ENCODE data around the gene DHFR. TPM values are rescaled to one million over a fixed set of nuclear protein-coding genes. Genes with fewer than 3 reads are reported as not detected.
A peak's percentile ranks its signal among the peaks of the same experiment; 100 is the strongest.

The DHFR gene
- polyA plus RNA-seq, 2 of the 4 experiments (the other 2 are of a cell fraction), result 61.3 to 91.1 TPM

DNA sequence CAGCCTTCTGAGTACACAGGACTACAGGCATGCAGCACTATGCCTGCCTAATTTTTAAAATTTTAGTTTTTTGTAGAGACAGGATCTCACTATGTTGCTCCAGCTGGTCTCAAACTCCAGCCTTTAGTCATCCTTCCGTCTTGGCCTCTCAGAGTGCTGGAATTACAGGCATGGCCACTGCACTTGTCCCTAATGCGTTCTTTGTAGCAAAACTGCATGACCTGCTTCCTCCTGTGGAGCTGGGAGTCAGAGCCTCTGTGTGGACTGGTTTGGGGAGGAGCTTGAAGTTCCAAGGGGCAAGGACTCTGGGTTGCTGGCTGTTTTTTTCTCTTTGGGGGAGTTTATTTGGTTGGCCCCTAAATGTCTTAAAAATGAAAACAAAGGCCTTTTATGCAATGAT lies 62.0 kb downstream of the DHFR start:
- Histone ChIP-seq H3K9me3 (no peaks in the 10 kb centered on the region), H3K4me2 (no peak overlapping the region), H3K4me1 (no peaks in the 10 kb centered on the region), H3K4me3 (no peak overlapping the region), H3K27ac (no peak overlapping the region)
- DNase-seq (ENCODE audit: low read depth in 1 of 2, low spot score in 1 of 2) (no peak), ATAC-seq (peak in 1 of 2 experiments; percentile 24; a peak in 1 of 6 replicates), FAIRE-seq (no peak)
- TF ChIP-seq KDM1A (IDR thresholded peaks at IDR 0.05; ENCODE audit: low read depth) (no peak), EHF (CRISPR knock-in tag; IDR thresholded peaks at IDR 0.05) (no peak), CEBPB (IDR thresholded peaks at IDR 0.05) (no peak), FOSB (CRISPR knock-in tag; IDR thresholded peaks at IDR 0.05) (no peak), FOXS1 (CRISPR knock-in tag; IDR thresholded peaks at IDR 0.05) (no peak), GATA3 (IDR thresholded peaks at IDR 0.05; ENCODE audit: borderline replicate concordance) (no peak), HDAC2 (IDR thresholded peaks at IDR 0.05) (no peak)
- TF ChIP-seq, protein P1, sequence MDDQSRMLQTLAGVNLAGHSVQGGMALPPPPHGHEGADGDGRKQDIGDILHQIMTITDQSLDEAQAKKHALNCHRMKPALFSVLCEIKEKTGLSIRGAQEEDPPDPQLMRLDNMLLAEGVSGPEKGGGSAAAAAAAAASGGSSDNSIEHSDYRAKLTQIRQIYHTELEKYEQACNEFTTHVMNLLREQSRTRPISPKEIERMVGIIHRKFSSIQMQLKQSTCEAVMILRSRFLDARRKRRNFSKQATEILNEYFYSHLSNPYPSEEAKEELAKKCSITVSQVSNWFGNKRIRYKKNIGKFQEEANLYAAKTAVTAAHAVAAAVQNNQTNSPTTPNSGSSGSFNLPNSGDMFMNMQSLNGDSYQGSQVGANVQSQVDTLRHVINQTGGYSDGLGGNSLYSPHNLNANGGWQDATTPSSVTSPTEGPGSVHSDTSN (IDR thresholded peaks at IDR 0.05), result no peak
- WGBS (ENCODE audit: missing lambda C conversion rate), result 69% methylated on average over 2 of the region's 2 CpGs
- ChIA-PET CTCF (no interaction called here), POLR2A (no interaction called here)

DNA sequence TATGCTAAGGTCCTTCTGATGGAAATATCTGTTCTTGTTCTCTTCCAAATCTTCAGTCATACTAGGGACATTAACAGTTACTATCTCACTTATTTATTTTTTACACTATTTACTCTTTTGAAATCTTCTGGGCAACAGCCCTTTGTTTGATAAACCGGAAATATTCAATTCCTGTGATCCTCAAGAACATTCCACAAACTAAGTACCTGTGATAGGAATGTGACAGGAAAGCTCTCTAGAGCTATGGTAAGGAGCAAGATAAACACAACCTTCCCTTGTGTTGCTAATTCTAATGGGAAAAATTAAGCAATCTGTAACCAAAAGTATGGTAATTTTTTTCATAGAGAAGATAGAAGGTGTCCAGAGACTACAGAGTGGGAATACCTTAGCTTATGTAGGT lies 62.7 kb downstream of the DHFR start:
- ATAC-seq (no peak), DNase-seq (ENCODE audit: low read depth in 1 of 2, low spot score in 1 of 2) (no peak), FAIRE-seq (no peak)
- Histone ChIP-seq H3K4me3 (no peak overlapping the region), H3K9me3 (no peaks in the 10 kb centered on the region), H3K27ac (no peak overlapping the region), H3K4me2 (no peak overlapping the region), H3K4me1 (no peaks in the 10 kb centered on the region)
- TF ChIP-seq, protein P2, sequence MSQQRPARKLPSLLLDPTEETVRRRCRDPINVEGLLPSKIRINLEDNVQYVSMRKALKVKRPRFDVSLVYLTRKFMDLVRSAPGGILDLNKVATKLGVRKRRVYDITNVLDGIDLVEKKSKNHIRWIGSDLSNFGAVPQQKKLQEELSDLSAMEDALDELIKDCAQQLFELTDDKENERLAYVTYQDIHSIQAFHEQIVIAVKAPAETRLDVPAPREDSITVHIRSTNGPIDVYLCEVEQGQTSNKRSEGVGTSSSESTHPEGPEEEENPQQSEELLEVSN (IDR thresholded peaks at IDR 0.05; ENCODE audit: borderline replicate concordance, low read depth), result no peak
- TF ChIP-seq EHF (CRISPR knock-in tag; IDR thresholded peaks at IDR 0.05) (no peak), HDAC2 (IDR thresholded peaks at IDR 0.05) (no peak), ESRRA (IDR thresholded peaks at IDR 0.05; ENCODE audit: borderline replicate concordance, low read length) (no peak), HOXB13 (CRISPR knock-in tag; IDR thresholded peaks at IDR 0.05; ENCODE audit: low read depth) (no peak), NR3C1 (IDR thresholded peaks at IDR 0.05) (no peak)
- TF ChIP-seq, protein P3, sequence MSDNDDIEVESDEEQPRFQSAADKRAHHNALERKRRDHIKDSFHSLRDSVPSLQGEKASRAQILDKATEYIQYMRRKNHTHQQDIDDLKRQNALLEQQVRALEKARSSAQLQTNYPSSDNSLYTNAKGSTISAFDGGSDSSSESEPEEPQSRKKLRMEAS (IDR thresholded peaks at IDR 0.05), result no peak
- TF ChIP-seq, protein P4, sequence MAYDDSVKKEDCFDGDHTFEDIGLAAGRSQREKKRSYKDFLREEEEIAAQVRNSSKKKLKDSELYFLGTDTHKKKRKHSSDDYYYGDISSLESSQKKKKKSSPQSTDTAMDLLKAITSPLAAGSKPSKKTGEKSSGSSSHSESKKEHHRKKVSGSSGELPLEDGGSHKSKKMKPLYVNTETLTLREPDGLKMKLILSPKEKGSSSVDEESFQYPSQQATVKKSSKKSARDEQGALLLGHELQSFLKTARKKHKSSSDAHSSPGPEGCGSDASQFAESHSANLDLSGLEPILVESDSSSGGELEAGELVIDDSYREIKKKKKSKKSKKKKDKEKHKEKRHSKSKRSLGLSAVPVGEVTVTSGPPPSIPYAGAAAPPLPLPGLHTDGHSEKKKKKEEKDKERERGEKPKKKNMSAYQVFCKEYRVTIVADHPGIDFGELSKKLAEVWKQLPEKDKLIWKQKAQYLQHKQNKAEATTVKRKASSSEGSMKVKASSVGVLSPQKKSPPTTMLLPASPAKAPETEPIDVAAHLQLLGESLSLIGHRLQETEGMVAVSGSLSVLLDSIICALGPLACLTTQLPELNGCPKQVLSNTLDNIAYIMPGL (CRISPR knock-in tag; IDR thresholded peaks at IDR 0.05; ENCODE audit: borderline replicate concordance), result no peak
- CTCF ChIA-PET, result no interaction called here
- WGBS (ENCODE audit: missing lambda C conversion rate), result 42% methylated on average over 1 of the region's 1 CpG
- POLR2A ChIA-PET, result no interaction called here

DNA sequence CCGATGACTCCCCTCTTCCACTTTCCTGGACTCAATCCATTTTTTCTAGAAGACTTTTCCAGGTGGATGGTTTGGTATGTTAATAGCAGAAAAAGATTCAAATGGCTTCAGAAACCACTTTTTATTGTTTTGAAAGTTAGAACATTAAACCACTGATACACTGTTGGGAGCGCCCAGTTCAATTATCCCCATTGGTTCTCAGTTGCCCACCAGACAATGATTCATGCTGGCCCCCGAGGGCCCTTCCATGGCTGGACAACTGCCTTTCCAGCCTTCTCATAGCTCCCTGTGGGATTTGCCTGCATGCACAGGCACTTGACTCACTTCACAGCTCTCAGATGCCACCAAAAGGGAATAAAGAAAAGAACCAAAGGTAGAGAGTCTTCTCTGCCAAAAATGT lies 63.4 kb downstream of the DHFR start:
- POLR2A ChIA-PET, result no interaction called here
- FAIRE-seq (no peak), DNase-seq (ENCODE audit: low read depth in 1 of 2, low spot score in 1 of 2) (no peak)
- TF ChIP-seq NFE2L2 (conservative IDR thresholded peaks at IDR 0.05; ENCODE audit: low read length) (no peak), RARB (CRISPR knock-in tag; IDR thresholded peaks at IDR 0.05) (no peak), CBX8 (IDR thresholded peaks at IDR 0.05) (no peak), FOXS1 (CRISPR knock-in tag; IDR thresholded peaks at IDR 0.05) (no peak), CBX2 (IDR thresholded peaks at IDR 0.05; ENCODE audit: borderline replicate concordance, low read depth) (no peak), KDM5A (IDR thresholded peaks at IDR 0.05) (no peak), BHLHE40 (IDR thresholded peaks at IDR 0.05; ENCODE audit: low read depth, low read length) (no peak), SREBF2 (IDR thresholded peaks at IDR 0.05) (no peak)
- TF ChIP-seq, protein P5, sequence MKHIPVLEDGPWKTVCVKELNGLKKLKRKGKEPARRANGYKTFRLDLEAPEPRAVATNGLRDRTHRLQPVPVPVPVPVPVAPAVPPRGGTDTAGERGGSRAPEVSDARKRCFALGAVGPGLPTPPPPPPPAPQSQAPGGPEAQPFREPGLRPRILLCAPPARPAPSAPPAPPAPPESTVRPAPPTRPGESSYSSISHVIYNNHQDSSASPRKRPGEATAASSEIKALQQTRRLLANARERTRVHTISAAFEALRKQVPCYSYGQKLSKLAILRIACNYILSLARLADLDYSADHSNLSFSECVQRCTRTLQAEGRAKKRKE (CRISPR knock-in tag; IDR thresholded peaks at IDR 0.05; ENCODE audit: low read depth), result no peak
- TF ChIP-seq, protein P6, sequence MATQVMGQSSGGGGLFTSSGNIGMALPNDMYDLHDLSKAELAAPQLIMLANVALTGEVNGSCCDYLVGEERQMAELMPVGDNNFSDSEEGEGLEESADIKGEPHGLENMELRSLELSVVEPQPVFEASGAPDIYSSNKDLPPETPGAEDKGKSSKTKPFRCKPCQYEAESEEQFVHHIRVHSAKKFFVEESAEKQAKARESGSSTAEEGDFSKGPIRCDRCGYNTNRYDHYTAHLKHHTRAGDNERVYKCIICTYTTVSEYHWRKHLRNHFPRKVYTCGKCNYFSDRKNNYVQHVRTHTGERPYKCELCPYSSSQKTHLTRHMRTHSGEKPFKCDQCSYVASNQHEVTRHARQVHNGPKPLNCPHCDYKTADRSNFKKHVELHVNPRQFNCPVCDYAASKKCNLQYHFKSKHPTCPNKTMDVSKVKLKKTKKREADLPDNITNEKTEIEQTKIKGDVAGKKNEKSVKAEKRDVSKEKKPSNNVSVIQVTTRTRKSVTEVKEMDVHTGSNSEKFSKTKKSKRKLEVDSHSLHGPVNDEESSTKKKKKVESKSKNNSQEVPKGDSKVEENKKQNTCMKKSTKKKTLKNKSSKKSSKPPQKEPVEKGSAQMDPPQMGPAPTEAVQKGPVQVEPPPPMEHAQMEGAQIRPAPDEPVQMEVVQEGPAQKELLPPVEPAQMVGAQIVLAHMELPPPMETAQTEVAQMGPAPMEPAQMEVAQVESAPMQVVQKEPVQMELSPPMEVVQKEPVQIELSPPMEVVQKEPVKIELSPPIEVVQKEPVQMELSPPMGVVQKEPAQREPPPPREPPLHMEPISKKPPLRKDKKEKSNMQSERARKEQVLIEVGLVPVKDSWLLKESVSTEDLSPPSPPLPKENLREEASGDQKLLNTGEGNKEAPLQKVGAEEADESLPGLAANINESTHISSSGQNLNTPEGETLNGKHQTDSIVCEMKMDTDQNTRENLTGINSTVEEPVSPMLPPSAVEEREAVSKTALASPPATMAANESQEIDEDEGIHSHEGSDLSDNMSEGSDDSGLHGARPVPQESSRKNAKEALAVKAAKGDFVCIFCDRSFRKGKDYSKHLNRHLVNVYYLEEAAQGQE (IDR thresholded peaks at IDR 0.05), result no peak
- TF ChIP-seq, protein P3 (IDR thresholded peaks at IDR 0.05), result no peak
- TF ChIP-seq, protein P7, sequence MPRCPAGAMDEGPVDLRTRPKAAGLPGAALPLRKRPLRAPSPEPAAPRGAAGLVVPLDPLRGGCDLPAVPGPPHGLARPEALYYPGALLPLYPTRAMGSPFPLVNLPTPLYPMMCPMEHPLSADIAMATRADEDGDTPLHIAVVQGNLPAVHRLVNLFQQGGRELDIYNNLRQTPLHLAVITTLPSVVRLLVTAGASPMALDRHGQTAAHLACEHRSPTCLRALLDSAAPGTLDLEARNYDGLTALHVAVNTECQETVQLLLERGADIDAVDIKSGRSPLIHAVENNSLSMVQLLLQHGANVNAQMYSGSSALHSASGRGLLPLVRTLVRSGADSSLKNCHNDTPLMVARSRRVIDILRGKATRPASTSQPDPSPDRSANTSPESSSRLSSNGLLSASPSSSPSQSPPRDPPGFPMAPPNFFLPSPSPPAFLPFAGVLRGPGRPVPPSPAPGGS (IDR thresholded peaks at IDR 0.05), result no peak
- TF ChIP-seq, protein P2 (IDR thresholded peaks at IDR 0.05; ENCODE audit: borderline replicate concordance, low read depth), result no peak

More for the DNA sequence above, 63.4 kb downstream of the DHFR start:
- no peak overlapping the region for H3K4me2 ChIP-seq
- no peak for ATAC-seq
- H3K27ac ChIP-seq, result no peak overlapping the region
- no peak overlapping the region for H3K4me3 ChIP-seq
- 86% methylated on average over 3 of the region's 3 CpGs for WGBS (ENCODE audit: missing lambda C conversion rate)
- no peaks in the 10 kb centered on the region for H3K4me1 ChIP-seq
- CTCF ChIA-PET, result no interaction called here
- no peaks in the 10 kb centered on the region for H3K9me3 ChIP-seq

Data from A549 (cell line).